GM12878 (cell line): Measurements from ENCODE around the gene PDZD8. TPM values are rescaled to one million over a fixed set of nuclear protein-coding genes. Genes with fewer than 3 reads are reported as not detected.

Experiments used
- ATAC-seq: fragments of 200-7000 bp; cut with Tn5 transposase; 3 replicates; pipeline ENCODE4 v1.9.1; 2020; ENCODE audit warnings: mild to moderate bottlenecking, moderate library complexity
- BruUV-seq: library from RNA; stranded (reverse); fragments of 400-500 nt; replicated peaks from 2 replicates; lab custom pipeline; 2021; lab: Mats Ljungman, UMichigan
- CTCF ChIA-PET: fragments of 300-600 bp; sonication (Branson Sonifier 250); formaldehyde crosslinking; extraction: SDS; loops from one replicate; lab custom pipeline; 2021; ENCODE audit warnings: inconsistent platforms; lab: Yijun Ruan, JAX
- POLR2A ChIA-PET: fragments of 350-600 bp; formaldehyde crosslinking; extraction: SDS; loops from one replicate; lab custom pipeline; 2021; ENCODE audit warnings: inconsistent platforms; lab: Charles Lee
- RAD21 ChIA-PET: fragments of 300-600 bp; sonication (Branson Sonifier 250); formaldehyde crosslinking; loops from one replicate; lab custom pipeline; 2023; ENCODE audit warnings: antibody characterized with exemption; ENCODE audit not compliant: unreplicated experiment; lab: Charles Lee
- SMC1A ChIA-PET: fragments of 300-600 bp; sonication (Branson Sonifier 250); formaldehyde crosslinking; loops from one replicate; lab custom pipeline; 2023; ENCODE audit not compliant: unreplicated experiment, uncharacterized antibody; lab: Charles Lee
- DNase-seq: peaks from one replicate; pipeline ENCODE4 v3.0.0-alpha.2; 2011; ENCODE audit warnings: low read depth, low spot score
- FAIRE-seq: peaks from 3 replicates; lab custom pipeline; 2011; peaks lifted over from hg19 to GRCh38; lab: Jason Lieb, UNC
- H2AFZ ChIP-seq: 2 replicates; pipeline ENCODE4 v1.6.0; 2011; ENCODE audit warnings: low read depth, low read length, control low read depth; ENCODE audit not compliant: control insufficient read depth
- H3K27ac ChIP-seq: 2 replicates; pipeline ENCODE4 v1.5.1; 2011; ENCODE audit warnings: control low read depth; ENCODE audit not compliant: control insufficient read depth, insufficient read depth
- H3K27me3 ChIP-seq, 2 experiments: replicated peaks in 1 of 2; 2 replicates each; pipeline versions ENCODE4 v1.6.0 to v1.6.1; 2011; ENCODE audit warnings: low read length in 1 of 2; ENCODE audit not compliant: control insufficient read depth in 2 of 2, insufficient read depth in 2 of 2
- H3K36me3 ChIP-seq, 2 experiments: 2 replicates each; pipeline ENCODE4 v1.5.1; 2011; ENCODE audit warnings: low read length in 1 of 2; ENCODE audit not compliant: control insufficient read depth in 2 of 2, insufficient read depth in 2 of 2
- H3K4me1 ChIP-seq: 2 replicates; pipeline ENCODE4 v1.6.1; 2011; ENCODE audit warnings: mild to moderate bottlenecking, low read length, moderate library complexity, mixed read lengths; ENCODE audit not compliant: control insufficient read depth, insufficient read depth
- H3K4me2 ChIP-seq: 2 replicates; pipeline ENCODE4 v1.6.0; 2011; ENCODE audit warnings: control low read depth; ENCODE audit not compliant: control insufficient read depth, insufficient read depth
- H3K4me3 ChIP-seq: fragments of 200-600 bp; sonication (generic); 2 replicates; pipeline ENCODE4 v1.5.1; 2016
- H3K79me2 ChIP-seq: 2 replicates; pipeline ENCODE4 v1.6.0; 2011; ENCODE audit warnings: low read length; ENCODE audit not compliant: control insufficient read depth, insufficient read depth
- H3K9ac ChIP-seq: 2 replicates; pipeline ENCODE4 v1.8.0; 2011; ENCODE audit warnings: low read length, control low read depth, mixed read lengths; ENCODE audit not compliant: control insufficient read depth, insufficient read depth
- H3K9me3 ChIP-seq: replicated peaks from 3 replicates; pipeline ENCODE4 v1.5.1; 2011; ENCODE audit warnings: mild to moderate bottlenecking, low read length; ENCODE audit not compliant: control insufficient read depth, insufficient read depth
- H4K20me1 ChIP-seq: 2 replicates; pipeline ENCODE4 v1.6.0; 2011; ENCODE audit not compliant: control insufficient read depth, insufficient read depth
- BCL11A ChIP-seq: IDR thresholded peaks from 2 replicates; pipeline ENCODE4 v1.6.1; 2011; ENCODE audit warnings: low read depth, low read length
- IRF4 ChIP-seq: IDR thresholded peaks from 2 replicates; pipeline ENCODE4 v1.6.1; 2011; ENCODE audit warnings: low read depth, low read length
- KLF5 ChIP-seq: fragments of 450-650 bp; IDR thresholded peaks from 2 replicates; pipeline ENCODE4 v1.6.1; 2014; ENCODE audit warnings: mild to moderate bottlenecking; ENCODE audit not compliant: partially characterized antibody
- MTA3 ChIP-seq: IDR thresholded peaks from 2 replicates; pipeline ENCODE4 v1.6.1; 2012; ENCODE audit warnings: low read length, inconsistent platforms, borderline replicate concordance
- NFIC ChIP-seq: IDR thresholded peaks from 2 replicates; pipeline ENCODE4 v1.6.1; 2012; ENCODE audit warnings: low read depth, mild to moderate bottlenecking, inconsistent platforms, low read length, moderate library complexity
- RBBP5 ChIP-seq: fragments of 200-600 bp; sonication (generic); conservative IDR thresholded peaks from 2 replicates; pipeline ENCODE4 v1.6.1; 2016
- TCF3 ChIP-seq: IDR thresholded peaks from 2 replicates; pipeline ENCODE4 v1.6.1; 2012; ENCODE audit warnings: low read depth, mild to moderate bottlenecking, low read length, borderline replicate concordance; ENCODE audit not compliant: insufficient read depth
- ZNF274 ChIP-seq: IDR thresholded peaks from one replicate; pipeline ENCODE4 v1.8.0; 2011; ENCODE audit not compliant: insufficient read length, insufficient read depth
- ZNF622 ChIP-seq: fragments of 450-650 bp; IDR thresholded peaks from 2 replicates; pipeline ENCODE4 v1.6.1; 2017; ENCODE audit warnings: mild to moderate bottlenecking, inconsistent platforms
- WGBS: methylation state at CpG from one replicate; pipeline ENCODE4 v1.1.6; 2016; ENCODE audit warnings: low lambda C conversion rate; ENCODE audit not compliant: insufficient replicate concordance, insufficient coverage; ENCODE audit errors: missing lambda C conversion rate; 5-methylcytosine and 5-hydroxymethylcytosine counted together
- in situ Hi-C: fragments of 300-500 bp; cut with MboI; formaldehyde crosslinking; loops from 9 replicates; pipeline ENCODE4 v1.14.3; 2018; ENCODE audit warnings: mixed read lengths
- intact Hi-C: fragments of 100-400 bp; cut with micrococcal nuclease; formaldehyde crosslinking; loops from one replicate; pipeline ENCODE4 v1.14.2; 2022; ENCODE audit not compliant: unreplicated experiment
- polyA plus RNA-seq, 11 experiments: library from polyadenylated mRNA; depleted of rRNA in 4 of 11; unstranded in 6 of 11; stranded (reverse) in 5 of 11; fragments of >200 nt; fragmentation: Nextera tagmentation in 4 of 11; fragmentation: Illumina TruSeq in 1 of 11; extraction: Ambion mirVana in 4 of 11; extraction: Trizol in 1 of 11; gene quantifications; 1 replicate in 1 of 11; 2 replicates in 10 of 11; pipeline versions ENCODE4 v1.2.1 to v1.2.3, GENCODE V29; 2011 to 2016; ENCODE audit warnings: inconsistent platforms in 2 of 11, missing spikeins in 2 of 11, low read depth in 1 of 11
- total RNA-seq, 4 experiments: library from RNA; depleted of rRNA in 3 of 4; stranded (reverse); fragments of >200 nt in 3 of 4; fragmentation: Illumina TruSeq in 1 of 4; extraction: Trizol in 1 of 4; gene quantifications; 2 replicates each; pipeline versions ENCODE4 v1.2.1 to v1.2.3, GENCODE V29; 2013 to 2021
- TF ChIP-seq, protein P1 (sequence below): fragments of 450-650 bp; IDR thresholded peaks from 2 replicates; pipeline ENCODE4 v1.6.1; 2017; ENCODE audit warnings: mild to moderate bottlenecking, moderate library complexity
- TF ChIP-seq, protein P2 (sequence below): IDR thresholded peaks from 2 replicates; pipeline ENCODE4 v1.6.1; 2012; ENCODE audit warnings: low read length, inconsistent platforms
- TF ChIP-seq, protein P3 (sequence below): fragments of 450-650 bp; IDR thresholded peaks from 2 replicates; pipeline ENCODE4 v1.6.1; 2014; ENCODE audit warnings: mild to moderate bottlenecking
- TF ChIP-seq, protein P4 (sequence below): IDR thresholded peaks from 2 replicates; pipeline ENCODE4 v1.6.1; 2011; ENCODE audit warnings: borderline replicate concordance, low read depth, mild to moderate bottlenecking, moderate library complexity, low read length; ENCODE audit not compliant: insufficient read depth, poor library complexity, severe bottlenecking

Gene PDZD8
- total and polyA plus RNA-seq, 10 of the 15 experiments (the other 5 are each of a cell fraction or from before 2014, with no cell fraction given), result 2.0 to 21.2 (median 6.7) TPM

DNA sequence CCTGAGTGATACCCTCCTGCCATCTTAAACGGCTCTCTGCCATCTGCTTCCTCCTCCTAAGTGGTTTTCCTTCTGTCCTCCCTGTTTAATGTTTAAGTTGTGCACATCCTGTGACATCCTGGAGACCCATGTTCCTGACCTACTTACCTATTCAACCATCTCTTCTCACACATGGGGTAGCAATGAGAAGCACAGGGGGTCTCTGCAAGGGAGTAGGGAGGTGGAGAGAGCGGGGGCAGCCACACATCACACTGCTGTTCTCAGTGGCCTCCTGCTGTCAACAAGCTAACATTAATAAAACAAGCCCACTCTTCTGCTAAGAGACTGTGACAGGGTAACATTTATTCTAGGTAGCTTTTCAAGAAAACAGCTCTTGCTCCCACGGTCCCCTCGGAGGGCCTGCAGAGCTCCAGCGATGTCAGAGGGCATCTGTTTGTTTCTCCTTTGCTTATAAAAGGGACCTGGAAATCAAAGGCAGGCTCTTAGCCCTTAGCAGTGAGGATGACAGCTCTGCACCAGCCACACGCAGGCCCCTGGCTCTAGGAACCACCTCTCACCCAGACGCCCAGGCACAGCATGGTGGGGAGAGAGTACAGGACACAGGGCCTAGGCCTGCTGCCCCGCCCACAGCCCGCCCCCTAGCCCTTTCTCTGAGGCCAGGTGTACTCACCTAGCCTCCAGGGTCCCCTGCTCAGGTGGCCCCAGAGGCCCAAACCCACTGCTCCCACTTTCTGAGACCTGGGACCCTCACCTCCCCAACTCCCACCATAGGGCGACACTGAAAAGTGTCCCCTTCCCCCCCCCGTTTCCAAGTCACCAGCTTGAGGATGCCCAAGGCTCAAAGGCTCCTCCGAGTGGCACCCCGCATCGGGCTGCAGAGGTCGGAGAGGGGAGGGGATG, 135.3 kb downstream of the PDZD8 start:
- 41% methylated on average over 12 of the region's 15 CpGs for WGBS
- Histone ChIP-seq H3K9ac (no peak overlapping the region), H3K27ac (no peak overlapping the region), H2AFZ (no peak overlapping the region), H4K20me1 (no peaks in the 10 kb centered on the region), H3K79me2 (no peaks in the 10 kb centered on the region), H3K9me3 (no peaks in the 10 kb centered on the region), H3K36me3 (no peaks in the 10 kb centered on the region), H3K4me2 (no peak overlapping the region), H3K4me3 (no peak overlapping the region), H3K27me3 (peaks cover 0 to 2% of the 10 kb centered on the region in 2 experiments; a peak in 2 of 4 replicates), H3K4me1 (no peaks in the 10 kb centered on the region)
- SMC1A ChIA-PET, result no interaction called here
- FAIRE-seq (no peak), ATAC-seq (no peak), DNase-seq (no peak)
- CTCF ChIA-PET, result no interaction called here
- no TSS peak for BruUV-seq
- intact Hi-C loops (no loop called here), in situ Hi-C loops (no loop called here)
- POLR2A ChIA-PET, result no interaction called here
- RAD21 ChIA-PET, result no interaction called here
- TF ChIP-seq, protein P1, sequence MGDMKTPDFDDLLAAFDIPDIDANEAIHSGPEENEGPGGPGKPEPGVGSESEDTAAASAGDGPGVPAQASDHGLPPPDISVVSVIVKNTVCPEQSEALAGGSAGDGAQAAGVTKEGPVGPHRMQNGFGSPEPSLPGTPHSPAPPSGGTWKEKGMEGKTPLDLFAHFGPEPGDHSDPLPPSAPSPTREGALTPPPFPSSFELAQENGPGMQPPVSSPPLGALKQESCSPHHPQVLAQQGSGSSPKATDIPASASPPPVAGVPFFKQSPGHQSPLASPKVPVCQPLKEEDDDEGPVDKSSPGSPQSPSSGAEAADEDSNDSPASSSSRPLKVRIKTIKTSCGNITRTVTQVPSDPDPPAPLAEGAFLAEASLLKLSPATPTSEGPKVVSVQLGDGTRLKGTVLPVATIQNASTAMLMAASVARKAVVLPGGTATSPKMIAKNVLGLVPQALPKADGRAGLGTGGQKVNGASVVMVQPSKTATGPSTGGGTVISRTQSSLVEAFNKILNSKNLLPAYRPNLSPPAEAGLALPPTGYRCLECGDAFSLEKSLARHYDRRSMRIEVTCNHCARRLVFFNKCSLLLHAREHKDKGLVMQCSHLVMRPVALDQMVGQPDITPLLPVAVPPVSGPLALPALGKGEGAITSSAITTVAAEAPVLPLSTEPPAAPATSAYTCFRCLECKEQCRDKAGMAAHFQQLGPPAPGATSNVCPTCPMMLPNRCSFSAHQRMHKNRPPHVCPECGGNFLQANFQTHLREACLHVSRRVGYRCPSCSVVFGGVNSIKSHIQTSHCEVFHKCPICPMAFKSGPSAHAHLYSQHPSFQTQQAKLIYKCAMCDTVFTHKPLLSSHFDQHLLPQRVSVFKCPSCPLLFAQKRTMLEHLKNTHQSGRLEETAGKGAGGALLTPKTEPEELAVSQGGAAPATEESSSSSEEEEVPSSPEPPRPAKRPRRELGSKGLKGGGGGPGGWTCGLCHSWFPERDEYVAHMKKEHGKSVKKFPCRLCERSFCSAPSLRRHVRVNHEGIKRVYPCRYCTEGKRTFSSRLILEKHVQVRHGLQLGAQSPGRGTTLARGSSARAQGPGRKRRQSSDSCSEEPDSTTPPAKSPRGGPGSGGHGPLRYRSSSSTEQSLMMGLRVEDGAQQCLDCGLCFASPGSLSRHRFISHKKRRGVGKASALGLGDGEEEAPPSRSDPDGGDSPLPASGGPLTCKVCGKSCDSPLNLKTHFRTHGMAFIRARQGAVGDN, result no peak
- TF ChIP-seq, protein P2, sequence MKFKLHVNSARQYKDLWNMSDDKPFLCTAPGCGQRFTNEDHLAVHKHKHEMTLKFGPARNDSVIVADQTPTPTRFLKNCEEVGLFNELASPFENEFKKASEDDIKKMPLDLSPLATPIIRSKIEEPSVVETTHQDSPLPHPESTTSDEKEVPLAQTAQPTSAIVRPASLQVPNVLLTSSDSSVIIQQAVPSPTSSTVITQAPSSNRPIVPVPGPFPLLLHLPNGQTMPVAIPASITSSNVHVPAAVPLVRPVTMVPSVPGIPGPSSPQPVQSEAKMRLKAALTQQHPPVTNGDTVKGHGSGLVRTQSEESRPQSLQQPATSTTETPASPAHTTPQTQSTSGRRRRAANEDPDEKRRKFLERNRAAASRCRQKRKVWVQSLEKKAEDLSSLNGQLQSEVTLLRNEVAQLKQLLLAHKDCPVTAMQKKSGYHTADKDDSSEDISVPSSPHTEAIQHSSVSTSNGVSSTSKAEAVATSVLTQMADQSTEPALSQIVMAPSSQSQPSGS, result no peak
- no peak for TF ChIP-seq IRF4
- TF ChIP-seq RBBP5, result no peak
- TF ChIP-seq KLF5, result no peak
- no peak for TF ChIP-seq TCF3
- TF ChIP-seq NFIC, result no peak
- no peak for TF ChIP-seq ZNF622
- TF ChIP-seq BCL11A, result no peak
- TF ChIP-seq, protein P3, sequence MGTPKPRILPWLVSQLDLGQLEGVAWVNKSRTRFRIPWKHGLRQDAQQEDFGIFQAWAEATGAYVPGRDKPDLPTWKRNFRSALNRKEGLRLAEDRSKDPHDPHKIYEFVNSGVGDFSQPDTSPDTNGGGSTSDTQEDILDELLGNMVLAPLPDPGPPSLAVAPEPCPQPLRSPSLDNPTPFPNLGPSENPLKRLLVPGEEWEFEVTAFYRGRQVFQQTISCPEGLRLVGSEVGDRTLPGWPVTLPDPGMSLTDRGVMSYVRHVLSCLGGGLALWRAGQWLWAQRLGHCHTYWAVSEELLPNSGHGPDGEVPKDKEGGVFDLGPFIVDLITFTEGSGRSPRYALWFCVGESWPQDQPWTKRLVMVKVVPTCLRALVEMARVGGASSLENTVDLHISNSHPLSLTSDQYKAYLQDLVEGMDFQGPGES, result no peak
- TF ChIP-seq, protein P4, sequence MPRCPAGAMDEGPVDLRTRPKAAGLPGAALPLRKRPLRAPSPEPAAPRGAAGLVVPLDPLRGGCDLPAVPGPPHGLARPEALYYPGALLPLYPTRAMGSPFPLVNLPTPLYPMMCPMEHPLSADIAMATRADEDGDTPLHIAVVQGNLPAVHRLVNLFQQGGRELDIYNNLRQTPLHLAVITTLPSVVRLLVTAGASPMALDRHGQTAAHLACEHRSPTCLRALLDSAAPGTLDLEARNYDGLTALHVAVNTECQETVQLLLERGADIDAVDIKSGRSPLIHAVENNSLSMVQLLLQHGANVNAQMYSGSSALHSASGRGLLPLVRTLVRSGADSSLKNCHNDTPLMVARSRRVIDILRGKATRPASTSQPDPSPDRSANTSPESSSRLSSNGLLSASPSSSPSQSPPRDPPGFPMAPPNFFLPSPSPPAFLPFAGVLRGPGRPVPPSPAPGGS, result no peak
- no peak for TF ChIP-seq MTA3
- no peak for TF ChIP-seq ZNF274
